Right atrium auricular region (tissue), 2 donors: Measurements from ENCODE around the gene PTH1R. TPM values are rescaled to one million over a fixed set of nuclear protein-coding genes. Genes with fewer than 3 reads are reported as not detected.

Source experiments
- DNase-seq: peaks from one replicate; pipeline ENCODE4 v3.0.0-alpha.2; 2019; ENCODE audit warnings: low spot score
- H3K27ac ChIP-seq, 2 donors: fragments of 200-600 bp; sonication (generic); 1 replicate in 1 of 2; 2 replicates in 1 of 2; pipeline ENCODE4 v1.5.1; 2016 to 2019
- H3K27me3 ChIP-seq, 2 donors: fragments of 200-600 bp; sonication (generic); one replicate each; pipeline versions ENCODE4 v1.5.1 to v1.6.0; 2017 to 2019
- H3K36me3 ChIP-seq: fragments of 200-600 bp; sonication (generic); one replicate; pipeline ENCODE4 v1.5.1; 2016
- H3K4me1 ChIP-seq, 2 donors: fragments of 200-600 bp; sonication (generic); one replicate each; pipeline versions ENCODE4 v1.5.1 to v1.6.0; 2017 to 2019
- H3K4me3 ChIP-seq, 2 donors: fragments of 200-600 bp; sonication (generic); 1 replicate in 1 of 2; 2 replicates in 1 of 2; pipeline ENCODE4 v1.5.1; 2017 to 2019; ENCODE audit warnings: mild to moderate bottlenecking in 1 of 2, moderate library complexity in 1 of 2
- H3K9me3 ChIP-seq, 2 donors: fragments of 200-600 bp; sonication (generic); one replicate each; pipeline ENCODE4 v1.5.1; 2019
- CTCF ChIP-seq, 2 donors: fragments of 200-600 bp; sonication (generic); IDR thresholded peaks; one replicate each; pipeline ENCODE4 v1.5.1; 2019; ENCODE audit warnings: antibody characterized with exemption in 2 of 2
- total RNA-seq, 2 donors: library from RNA; depleted of rRNA; stranded (reverse); fragments of >200 nt; gene quantifications; one replicate each; pipeline ENCODE4 v1.1.0, GENCODE V29; 2016

Gene PTH1R
- total RNA-seq, 2 donors from 2014 or later: 7.2 to 10.1 TPM

GRCh38 chr3:46843508-46843907 lies 34.0 kb upstream of the PTH1R start:
- Histone ChIP-seq H3K4me3 (no peak overlapping the region), H3K36me3 (no peaks in the 10 kb centered on the region), H3K4me1 (peaks cover 0 to 37% of the 10 kb centered on the region in 2 donors), H3K27me3 (no peaks in the 10 kb centered on the region), H3K27ac (no peak overlapping the region), H3K9me3 (peaks cover 0 to 28% of the 10 kb centered on the region in 2 donors)
- TF ChIP-seq CTCF (IDR thresholded peaks at IDR 0.05): no peak
- no peak for DNase-seq

- no peak for DNase-seq
- no peak overlapping the region for H3K4me3 ChIP-seq
- no peak for TF ChIP-seq CTCF (IDR thresholded peaks at IDR 0.05)
- H3K9me3 ChIP-seq: peaks cover 0 to 21% of the 10 kb centered on the region in 2 donors
- no peaks in the 10 kb centered on the region for H3K27me3 ChIP-seq
- peak overlapping the region; percentile 77 to 78 for H3K27ac ChIP-seq
- no peaks in the 10 kb centered on the region for H3K36me3 ChIP-seq
- H3K4me1 ChIP-seq: peaks cover 0 to 39% of the 10 kb centered on the region in 2 donors
Observed at GRCh38 chr3:46844397-46844796, 33.1 kb upstream of the PTH1R start.

- Histone ChIP-seq H3K27ac (peak overlapping the region; percentile 77 to 78), H3K27me3 (no peaks in the 10 kb centered on the region), H3K9me3 (peaks cover 0 to 21% of the 10 kb centered on the region in 2 donors), H3K4me1 (peaks cover 0 to 39% of the 10 kb centered on the region in 2 donors), H3K4me3 (peak overlapping the region in 1 of 2 donors; percentile 59), H3K36me3 (no peaks in the 10 kb centered on the region)
- no peak for TF ChIP-seq CTCF (IDR thresholded peaks at IDR 0.05)
- DNase-seq: no peak
Observed at GRCh38 chr3:46844881-46845312, 32.6 kb upstream of the PTH1R start.

- H3K27me3 ChIP-seq: no peaks in the 10 kb centered on the region
- TF ChIP-seq CTCF (IDR thresholded peaks at IDR 0.05): no peak
- H3K4me1 ChIP-seq: peaks cover 0 to 39% of the 10 kb centered on the region in 2 donors
- peak; percentile 84 for DNase-seq
- peak overlapping the region; percentile 39 to 59 for H3K4me3 ChIP-seq
- H3K27ac ChIP-seq: peak overlapping the region; percentile 77 to 78
- H3K36me3 ChIP-seq: no peaks in the 10 kb centered on the region
- H3K9me3 ChIP-seq: peaks cover 0 to 18% of the 10 kb centered on the region in 2 donors
Observed at GRCh38 chr3:46845397-46845859, 32.1 kb upstream of the PTH1R start.

- Histone ChIP-seq H3K4me3 (peak overlapping the region; percentile 39 to 59), H3K27me3 (no peaks in the 10 kb centered on the region), H3K4me1 (peaks cover 0 to 39% of the 10 kb centered on the region in 2 donors), H3K27ac (peak overlapping the region; percentile 77 to 78), H3K36me3 (no peaks in the 10 kb centered on the region), H3K9me3 (peaks cover 0 to 11% of the 10 kb centered on the region in 2 donors)
- peak; percentile 54 to 84 for TF ChIP-seq CTCF (IDR thresholded peaks at IDR 0.05)
- DNase-seq: peak; percentile 79
Observed at GRCh38 chr3:46845860-46846623, 31.5 kb upstream of the PTH1R start.
